SH-SY5Y (cell line): Measurements from ENCODE around the gene KIF13A.

Experiments
- GATA2 ChIP-seq: IDR thresholded peaks from 2 replicates; pipeline ENCODE4 v1.6.1; 2011; ENCODE audit warnings: mild to moderate bottlenecking, low read depth, low read length
- GATA3 ChIP-seq: IDR thresholded peaks from 2 replicates; pipeline ENCODE4 v1.6.1; 2011; ENCODE audit warnings: low read depth, mild to moderate bottlenecking, low read length, moderate library complexity

Gene KIF13A

GRCh38 chr6:18011287-18011686 lies 23.9 kb upstream of the KIF13A start:
- TF ChIP-seq GATA2: no peak
- no peak for TF ChIP-seq GATA3

- TF ChIP-seq GATA3: no peak
- no peak for TF ChIP-seq GATA2
Measured at GRCh38 chr6:18004256-18004985, 17.0 kb upstream of the KIF13A start.

GRCh38 chr6:17999425-17999824 lies 12.0 kb upstream of the KIF13A start:
- TF ChIP-seq GATA2 (no peak), GATA3 (no peak)

- TF ChIP-seq GATA2 (no peak), GATA3 (no peak)
Measured at GRCh38 chr6:17998442-17998841, 11.0 kb upstream of the KIF13A start.

GRCh38 chr6:17998003-17998402 lies 10.6 kb upstream of the KIF13A start:
- TF ChIP-seq GATA3 (no peak), GATA2 (no peak)

GRCh38 chr6:17995414-17995813 lies 8.0 kb upstream of the KIF13A start:
- TF ChIP-seq GATA2: no peak
- TF ChIP-seq GATA3: no peak

- TF ChIP-seq GATA2 (no peak), GATA3 (no peak)
Measured at GRCh38 chr6:17994019-17994418, 6.6 kb upstream of the KIF13A start.

GRCh38 chr6:17988422-17988944 lies 1.0 kb upstream of the KIF13A start:
- no peak for TF ChIP-seq GATA2
- no peak for TF ChIP-seq GATA3

GRCh38 chr6:17987697-17988421 lies 424 bp upstream of the KIF13A start:
- TF ChIP-seq GATA2: no peak
- no peak for TF ChIP-seq GATA3

GRCh38 chr6:17986656-17987446 lies 584 bp downstream of the KIF13A start:
- TF ChIP-seq GATA3 (no peak), GATA2 (no peak)

- TF ChIP-seq GATA3 (no peak), GATA2 (no peak)
Measured at GRCh38 chr6:17985934-17986655, 1.3 kb downstream of the KIF13A start.

GRCh38 chr6:17984812-17985670 lies 2.4 kb downstream of the KIF13A start:
- TF ChIP-seq GATA2 (no peak), GATA3 (no peak)

- no peak for TF ChIP-seq GATA2
- TF ChIP-seq GATA3: no peak
Measured at GRCh38 chr6:17984399-17984798, 3.0 kb downstream of the KIF13A start.

- TF ChIP-seq GATA3: no peak
- no peak for TF ChIP-seq GATA2
Measured at GRCh38 chr6:17983730-17984129, 3.7 kb downstream of the KIF13A start.
